HepG2 (cell line): ENCODE data around the gene FAM174C. TPM values are rescaled to one million over a fixed set of nuclear protein-coding genes. Genes with fewer than 3 reads are reported as not detected.
A peak's percentile ranks its signal among the peaks of the same experiment; 100 is the strongest.

Experiments used
- CEBPG ChIP-seq: IDR thresholded peaks from 2 replicates; pipeline ENCODE4 v1.6.1; 2016
- CTCF ChIP-seq: sonication (generic); formaldehyde crosslinking; IDR thresholded peaks from 2 replicates; pipeline ENCODE4 v1.5.0; 2020; ENCODE audit warnings: mild to moderate bottlenecking, missing genetic modification reagents, moderate library complexity
- ESRRA ChIP-seq: sonication (generic); formaldehyde crosslinking; IDR thresholded peaks from 2 replicates; pipeline ENCODE4 v1.5.1; 2020; ENCODE audit warnings: mild to moderate bottlenecking, low read depth, missing genetic modification reagents
- FOXC1 ChIP-seq: sonication (generic); formaldehyde crosslinking; IDR thresholded peaks from 2 replicates; pipeline ENCODE4 v1.8.0; 2022; ENCODE audit warnings: mild to moderate bottlenecking, missing genetic modification reagents, borderline replicate concordance
- GFI1 ChIP-seq: sonication (generic); formaldehyde crosslinking; IDR thresholded peaks from 2 replicates; pipeline ENCODE4 v1.5.0; 2020; ENCODE audit warnings: missing genetic modification reagents, mild to moderate bottlenecking, borderline replicate concordance
- GMEB1 ChIP-seq: sonication (generic); formaldehyde crosslinking; IDR thresholded peaks from 2 replicates; pipeline ENCODE4 v1.5.1; 2020; ENCODE audit warnings: missing genetic modification reagents, mild to moderate bottlenecking, borderline replicate concordance
- HOXA5 ChIP-seq: sonication (generic); formaldehyde crosslinking; IDR thresholded peaks from 2 replicates; pipeline ENCODE4 v1.4.0; 2020; ENCODE audit warnings: missing genetic modification reagents
- IRF2 ChIP-seq: IDR thresholded peaks from 2 replicates; pipeline ENCODE4 v1.6.1; 2018; ENCODE audit warnings: missing genetic modification reagents, missing compliant biosample characterization
- NCOA2 ChIP-seq: sonication (generic); formaldehyde crosslinking; IDR thresholded peaks from 2 replicates; pipeline ENCODE4 v1.8.0; 2022; ENCODE audit warnings: inconsistent platforms
- RFX5 ChIP-seq: IDR thresholded peaks from 2 replicates; pipeline ENCODE4 v1.6.1; 2011; ENCODE audit warnings: low read depth, low read length, improper control_type of control experiment
- TMF1 ChIP-seq: sonication (generic); formaldehyde crosslinking; IDR thresholded peaks from 2 replicates; pipeline ENCODE4 v1.8.1; 2022; ENCODE audit warnings: low read depth, missing genetic modification reagents
- ZBTB2 ChIP-seq: sonication (generic); formaldehyde crosslinking; IDR thresholded peaks from 2 replicates; pipeline ENCODE4 v1.8.0; 2022; ENCODE audit warnings: low read depth, missing genetic modification reagents
- ZBTB49 ChIP-seq: sonication (generic); formaldehyde crosslinking; IDR thresholded peaks from 2 replicates; pipeline ENCODE4 v1.4.0; 2020; ENCODE audit warnings: missing genetic modification reagents, borderline replicate concordance
- ZFP90 ChIP-seq: sonication (generic); formaldehyde crosslinking; IDR thresholded peaks from 2 replicates; pipeline ENCODE4 v1.8.0; 2022; ENCODE audit warnings: missing genetic modification reagents, mild to moderate bottlenecking, inconsistent platforms, borderline replicate concordance
- ZFYVE20 ChIP-seq: sonication (generic); formaldehyde crosslinking; IDR thresholded peaks from 2 replicates; pipeline ENCODE4 v1.8.0; 2023; ENCODE audit warnings: low read depth, mild to moderate bottlenecking, moderate library complexity, missing genetic modification reagents, borderline replicate concordance
- ZNF468 ChIP-seq: sonication (generic); formaldehyde crosslinking; IDR thresholded peaks from 2 replicates; pipeline ENCODE4 v1.8.0; 2022; ENCODE audit warnings: mild to moderate bottlenecking, moderate library complexity, missing genetic modification reagents
- ZNF652 ChIP-seq: IDR thresholded peaks from 2 replicates; pipeline ENCODE4 v1.6.1; 2016; ENCODE audit warnings: low read depth, borderline replicate concordance
- ZZZ3 ChIP-seq: sonication (generic); formaldehyde crosslinking; IDR thresholded peaks from 2 replicates; pipeline ENCODE4 v1.4.0; 2020; ENCODE audit warnings: missing genetic modification reagents, mild to moderate bottlenecking, borderline replicate concordance
- polyA plus RNA-seq, 8 experiments: library from polyadenylated mRNA; depleted of rRNA in 3 of 8; stranded (reverse) in 7 of 8; unstranded in 1 of 8; fragments of >200 nt; fragmentation: Illumina TruSeq in 4 of 8; extraction: Trizol in 4 of 8; gene quantifications; 2 replicates each; pipeline versions ENCODE4 v1.2.1 to v1.2.3, GENCODE V29; 2011 to 2016; ENCODE audit warnings: low read depth in 4 of 8, missing spikeins in 1 of 8, mixed read lengths in 1 of 8; ENCODE audit not compliant: insufficient read depth in 1 of 8
- total RNA-seq, 5 experiments: library from RNA; depleted of rRNA; stranded (reverse); fragments of >200 nt; fragmentation: Illumina TruSeq; extraction: Trizol; gene quantifications; 2 replicates each; pipeline ENCODE4 v1.2.3, GENCODE V29; 2016; ENCODE audit warnings: low read depth in 1 of 5
- TF ChIP-seq, protein P1 (sequence below): sonication (generic); formaldehyde crosslinking; IDR thresholded peaks from 2 replicates; pipeline ENCODE4 v1.4.0; 2020; ENCODE audit warnings: missing genetic modification reagents

Gene FAM174C
- total and polyA plus RNA-seq, 2 of the 13 experiments (the other 11 are each of a cell fraction or from before 2014, with no cell fraction given), result 19.5 to 31.3 TPM

DNA sequence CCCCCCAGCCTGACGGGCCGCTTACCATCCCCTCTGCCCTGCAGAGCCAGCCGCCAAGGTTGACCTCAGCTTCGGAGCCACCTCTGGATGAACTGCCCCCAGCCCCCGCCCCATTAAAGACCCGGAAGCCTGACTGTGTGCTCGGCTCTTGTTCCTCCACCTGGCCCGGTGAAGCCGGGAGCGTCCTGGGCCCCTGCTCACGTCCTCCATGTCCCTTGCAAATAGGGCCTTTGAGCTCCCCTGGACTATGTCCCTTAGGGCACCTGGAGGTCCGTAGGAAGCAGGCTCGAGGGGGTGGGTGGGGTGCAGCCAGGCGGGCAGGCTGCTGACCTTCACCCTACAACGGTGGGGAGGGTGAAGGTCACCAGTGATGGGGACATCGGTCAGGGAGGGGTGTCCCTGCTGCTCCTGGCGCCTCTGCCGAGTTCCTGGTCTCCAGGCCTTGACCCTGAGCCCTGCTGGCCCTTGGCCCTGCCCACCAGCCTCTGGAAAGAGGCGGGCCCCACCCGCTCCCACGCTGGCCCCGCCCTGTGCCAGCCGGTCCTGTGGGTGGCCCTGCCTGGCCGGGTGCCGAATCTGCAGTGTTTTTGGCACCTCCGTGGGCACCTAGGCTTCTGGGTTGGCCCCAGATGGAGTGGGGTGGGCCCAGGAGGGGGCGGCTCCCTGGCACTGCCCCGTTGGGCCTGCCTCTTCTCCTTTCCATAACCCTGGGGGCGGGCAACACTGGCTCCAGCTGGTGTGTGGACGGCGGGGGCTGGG, 30.5 kb upstream of the FAM174C start (continued):
- peak; percentile 71 for TF ChIP-seq CEBPG (CRISPR knock-in tag)
- no peak for TF ChIP-seq TMF1
- TF ChIP-seq ZZZ3 (CRISPR knock-in tag), result peak; percentile 35; the same call in 1 of the 2 replicates
- TF ChIP-seq NCOA2 (CRISPR knock-in tag), result peak; percentile 83
- no peak for TF ChIP-seq ZFYVE20
- TF ChIP-seq, protein P1, sequence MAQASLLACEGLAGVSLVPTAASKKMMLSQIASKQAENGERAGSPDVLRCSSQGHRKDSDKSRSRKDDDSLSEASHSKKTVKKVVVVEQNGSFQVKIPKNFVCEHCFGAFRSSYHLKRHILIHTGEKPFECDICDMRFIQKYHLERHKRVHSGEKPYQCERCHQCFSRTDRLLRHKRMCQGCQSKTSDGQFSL, result peak; percentile 65; the same call in 1 of the 2 replicates
- TF ChIP-seq HOXA5 (CRISPR knock-in tag), result peak; percentile 17; the same call in 1 of the 2 replicates
- TF ChIP-seq ZFP90 (CRISPR knock-in tag), result 0 out of 2 replicates have a peak, but pooled peaks have one; percentile 21
- peak; percentile 83 for TF ChIP-seq IRF2 (CRISPR knock-in tag)
- TF ChIP-seq FOXC1 (CRISPR knock-in tag), result peak; percentile 31; the same call in 1 of the 2 replicates
- TF ChIP-seq CTCF (CRISPR knock-in tag), result no peak
- peak; percentile 70; the same call in 1 of the 2 replicates for TF ChIP-seq GMEB1 (CRISPR knock-in tag)
- TF ChIP-seq ZBTB2, result peak; percentile 59; the same call in 1 of the 2 replicates
- TF ChIP-seq ZBTB49, result peak; percentile 23; the same call in 1 of the 2 replicates
- no peak for TF ChIP-seq ZNF468
- peak; percentile 100 for TF ChIP-seq ESRRA
- TF ChIP-seq ZNF652 (CRISPR knock-in tag), result peak; percentile 51; the same call in 1 of the 2 replicates
- peak; percentile 4; the same call in 1 of the 2 replicates for TF ChIP-seq RFX5
- peak; percentile 78 for TF ChIP-seq GFI1 (CRISPR knock-in tag)
